TTC549 (cell line): ENCODE measurements around the gene CST9.
"Not testable (repeated sequence)": the region's sequence is repeated elsewhere in the genome, so short reads cannot be mapped to it uniquely, and the experiment has no call there.

Source experiments
- FAIRE-seq: peaks from 2 replicates; lab custom pipeline; 2012; peaks lifted over from hg19 to GRCh38; lab: Jason Lieb, UNC

CST9 gene

DNA sequence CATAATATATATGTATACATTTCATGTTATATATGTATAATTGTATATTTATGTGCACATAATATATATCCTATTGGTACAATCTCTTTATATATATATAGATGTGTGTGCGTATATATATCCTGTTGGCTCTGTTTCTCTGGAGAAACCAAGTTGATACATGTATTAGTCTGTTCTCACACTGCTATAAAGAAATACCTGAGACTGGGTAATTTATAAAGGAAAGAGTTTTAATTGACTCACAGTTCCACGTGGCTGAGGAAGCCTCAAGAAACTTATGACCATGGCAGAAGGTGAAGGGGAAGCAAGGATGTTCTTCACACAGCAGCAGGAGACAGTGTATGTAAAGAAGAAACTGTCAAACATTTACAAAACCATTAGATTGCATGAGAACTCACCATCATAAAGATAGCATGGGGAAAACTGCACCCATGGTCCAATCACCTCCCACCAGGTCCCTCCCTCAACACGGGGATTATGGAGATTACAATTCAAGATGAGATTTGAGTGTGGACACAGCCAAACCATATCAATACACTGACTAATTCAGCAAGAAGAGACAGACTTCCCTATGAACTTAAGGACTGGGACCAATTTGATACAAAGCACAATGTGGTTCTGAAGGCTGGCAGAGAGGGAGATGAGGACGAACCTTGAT is 18.1 kb upstream of the CST9 start:
- no peak for FAIRE-seq

DNA sequence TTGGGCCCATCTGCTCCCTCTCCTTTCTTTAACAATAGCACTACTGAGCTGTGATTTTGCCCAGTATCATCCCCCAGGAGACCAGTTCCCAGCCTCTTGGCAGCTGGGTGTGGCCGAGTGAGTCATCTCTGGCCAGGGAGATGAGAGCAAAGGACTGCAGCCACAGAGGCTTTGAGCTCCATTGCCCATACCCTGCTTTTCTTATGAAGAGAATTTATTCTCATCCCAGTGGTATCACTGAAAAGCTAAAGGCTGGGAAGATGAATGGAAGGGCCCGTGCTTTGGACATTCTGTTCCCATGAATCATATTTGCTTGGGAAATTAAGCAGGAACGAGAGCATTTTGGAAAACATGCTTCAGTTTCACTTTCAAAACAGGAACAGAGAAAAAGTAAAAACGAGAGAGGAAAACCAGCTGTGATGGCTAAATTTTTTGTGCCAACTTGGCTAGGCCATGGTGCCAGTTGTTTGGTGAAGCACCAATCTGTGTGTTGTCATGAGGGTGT is 17.2 kb upstream of the CST9 start:
- FAIRE-seq, result no peak

DNA sequence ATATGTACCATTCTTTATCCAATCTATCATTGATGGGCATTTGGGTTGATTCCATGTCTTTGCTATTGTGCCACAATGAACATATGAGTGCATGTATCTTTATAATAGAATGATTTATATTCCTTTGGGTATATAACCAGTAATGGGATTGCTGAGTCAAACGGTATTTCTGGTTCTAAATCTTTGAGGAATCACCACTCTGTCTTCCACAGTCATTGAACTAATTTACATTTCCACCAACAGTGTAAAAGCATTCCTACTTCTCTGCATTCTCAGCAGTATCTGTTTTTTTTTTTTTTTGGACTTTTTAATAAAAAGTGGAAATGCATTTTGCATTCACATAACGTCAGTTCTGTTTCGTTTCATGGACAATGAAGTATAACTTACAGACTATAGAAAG is 16.7 kb upstream of the CST9 start:
- not testable (repeated sequence) for FAIRE-seq

GRCh38 chr20:23620670-23621386 is 15.1 kb upstream of the CST9 start:
- FAIRE-seq, result not testable (repeated sequence)

DNA sequence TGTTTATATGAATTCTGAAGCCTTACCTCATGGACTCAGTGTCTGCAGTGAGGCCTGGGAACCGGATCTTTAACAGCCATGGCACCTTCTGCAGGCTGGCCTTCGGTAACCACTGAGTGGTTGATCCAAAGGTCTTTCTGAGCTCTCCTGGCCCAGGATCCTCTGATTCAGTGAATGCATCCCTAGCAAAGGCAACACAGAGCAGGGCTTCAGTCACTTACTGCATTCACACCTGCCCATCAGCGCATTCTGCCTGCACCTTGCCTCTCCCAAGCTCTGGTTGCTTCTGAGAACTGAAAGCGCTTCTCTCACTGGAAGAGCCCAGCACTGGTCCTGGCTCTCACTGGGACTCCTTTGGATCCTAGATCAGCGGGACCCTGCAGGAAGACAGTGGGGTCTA is 8.4 kb upstream of the CST9 start:
- FAIRE-seq, result no peak

DNA sequence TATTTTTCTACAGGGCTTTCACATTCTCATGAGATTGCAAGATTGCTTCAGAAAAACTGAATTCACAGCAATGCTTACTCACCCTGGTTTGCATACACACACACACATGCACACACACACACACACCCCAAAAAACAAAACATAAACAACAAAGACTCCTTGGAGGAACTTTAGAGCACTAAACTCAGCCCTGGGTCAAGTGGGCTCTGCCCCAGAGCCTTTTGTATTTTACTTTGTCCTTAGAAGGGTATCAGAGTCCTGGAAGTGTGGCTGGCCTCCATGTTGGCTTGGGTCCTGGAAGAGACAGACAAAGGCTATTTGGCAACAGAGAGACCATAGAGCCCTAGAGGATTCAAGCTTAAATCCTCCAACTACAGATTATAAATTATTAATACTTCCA is 8.0 kb upstream of the CST9 start:
- no peak for FAIRE-seq

- FAIRE-seq, result no peak
Measured at GRCh38 chr20:23612396-23612795, 6.7 kb upstream of the CST9 start.

- FAIRE-seq, result no peak
Measured at GRCh38 chr20:23609486-23610109, 3.9 kb upstream of the CST9 start.

GRCh38 chr20:23608251-23608846 is 2.6 kb upstream of the CST9 start:
- FAIRE-seq, result no peak

- FAIRE-seq, result no peak
Measured at GRCh38 chr20:23607497-23608245, 2.0 kb upstream of the CST9 start.

DNA sequence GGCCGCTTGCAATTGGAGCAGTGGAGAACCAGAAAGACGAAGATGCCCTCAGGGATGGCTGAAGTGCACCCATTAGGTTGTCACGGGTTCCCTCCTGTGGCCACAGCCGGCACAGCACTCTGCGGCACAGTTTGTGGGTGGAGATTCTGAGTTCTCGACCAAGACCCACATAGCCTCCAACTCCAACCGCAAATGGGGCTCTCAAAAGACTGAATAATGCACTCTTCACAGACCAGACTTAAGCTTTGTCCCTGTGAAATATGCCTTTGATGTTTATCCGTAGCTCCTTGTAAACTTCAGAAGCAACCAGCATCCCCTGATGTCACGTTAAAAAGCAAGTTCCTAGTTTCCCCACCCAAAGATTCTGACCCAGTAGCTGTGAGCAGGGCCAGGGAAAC is 934 bp upstream of the CST9 start:
- no peak for FAIRE-seq

DNA sequence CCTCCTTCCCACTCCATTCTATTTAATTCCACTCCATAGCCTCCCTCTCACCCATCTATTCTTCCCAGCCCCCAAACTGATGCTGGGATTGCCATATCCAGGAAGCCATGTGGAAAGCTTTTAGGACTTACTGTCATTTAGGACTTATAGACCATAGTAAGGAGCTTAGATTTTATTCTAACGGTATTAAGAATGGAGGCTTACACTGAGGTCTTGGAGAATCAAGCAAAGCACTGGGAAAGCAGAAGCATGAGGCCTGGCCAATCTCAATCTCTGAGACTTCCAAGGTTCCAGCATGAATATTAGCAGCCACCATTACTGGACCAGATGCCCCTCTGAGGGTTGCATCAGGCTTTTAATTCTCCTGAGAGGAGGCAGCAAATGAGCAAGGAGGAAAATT is 1.4 kb downstream of the CST9 start:
- no peak for FAIRE-seq

DNA sequence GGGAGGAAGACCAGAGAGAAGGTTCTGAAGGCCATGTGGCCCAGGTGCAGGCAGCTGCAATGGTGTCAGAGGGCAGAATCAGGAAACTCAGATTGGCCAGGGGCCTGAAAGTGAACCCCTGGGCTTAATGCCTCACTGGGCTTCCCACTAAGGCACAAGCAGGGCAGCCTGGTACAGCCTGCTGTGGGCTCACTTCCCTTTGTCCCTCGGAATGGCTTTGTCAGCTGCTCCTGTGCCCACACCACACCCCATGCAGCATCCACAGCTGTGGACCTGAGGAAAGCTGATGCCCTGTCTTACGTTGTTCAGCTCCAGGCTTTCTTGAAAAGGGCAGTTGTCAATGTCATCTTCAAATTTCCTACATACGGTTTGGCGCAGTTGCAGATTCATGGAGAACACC is 2.4 kb downstream of the CST9 start:
- FAIRE-seq, result no peak

GRCh38 chr20:23602699-23603098 is 3.0 kb downstream of the CST9 start:
- FAIRE-seq, result no peak

DNA sequence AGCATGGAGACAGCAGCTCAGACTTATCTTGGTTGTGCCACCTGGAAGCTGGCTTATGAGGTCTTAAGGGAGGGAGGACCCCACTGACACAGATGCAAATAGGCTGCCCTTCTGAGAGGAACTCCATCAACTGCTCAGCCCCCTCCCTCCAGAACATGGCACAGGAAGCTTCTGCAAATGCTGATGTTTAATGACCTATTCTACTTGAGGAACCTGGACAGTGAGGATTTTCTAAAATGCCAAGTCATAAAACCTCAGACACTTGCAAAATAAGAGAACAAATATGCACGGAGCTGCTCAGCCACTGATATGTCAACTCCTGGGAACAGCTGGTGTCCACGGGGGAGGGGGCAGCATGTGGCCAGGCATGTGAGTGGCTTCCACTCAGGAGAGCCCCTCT is 3.5 kb downstream of the CST9 start:
- no peak for FAIRE-seq

DNA sequence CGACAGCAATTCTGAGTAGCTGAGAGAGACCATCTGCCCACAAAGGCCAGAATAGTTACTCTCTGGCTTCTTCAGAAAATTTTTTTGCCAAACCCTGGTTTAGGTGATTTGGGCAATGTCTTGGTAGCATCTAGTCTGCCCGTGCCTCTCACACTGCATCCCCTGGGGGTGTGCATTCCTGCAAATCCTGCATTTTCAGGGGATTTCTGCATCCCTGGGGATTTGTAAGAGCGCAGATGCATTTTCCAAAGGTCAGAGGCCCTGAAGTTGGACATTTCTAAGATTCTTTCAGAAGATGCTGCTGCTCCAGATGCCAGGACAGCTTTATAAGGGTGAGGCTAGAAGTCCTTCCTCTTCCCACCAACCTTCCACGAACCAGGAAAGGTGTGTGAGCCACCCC is 4.0 kb downstream of the CST9 start:
- FAIRE-seq, result no peak

DNA sequence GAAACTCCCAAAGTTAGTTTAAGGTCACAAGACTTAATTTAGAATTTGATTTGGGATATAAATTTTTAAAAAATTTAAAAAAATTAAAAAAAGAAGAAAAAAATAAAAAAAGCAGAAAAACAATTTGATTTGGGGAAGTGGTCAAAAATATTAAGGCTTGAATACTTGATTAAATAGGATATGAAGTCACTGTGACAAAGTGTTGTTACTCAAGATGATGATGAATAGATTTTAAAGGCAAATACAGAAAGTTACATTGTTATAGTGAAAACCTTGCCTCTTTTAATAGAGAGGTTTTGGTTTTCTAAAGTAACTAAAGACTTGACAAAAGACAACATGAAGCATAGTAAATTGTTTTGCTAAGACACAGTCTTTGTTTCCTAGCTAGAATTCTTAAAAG is 7.2 kb downstream of the CST9 start:
- no peak for FAIRE-seq

DNA sequence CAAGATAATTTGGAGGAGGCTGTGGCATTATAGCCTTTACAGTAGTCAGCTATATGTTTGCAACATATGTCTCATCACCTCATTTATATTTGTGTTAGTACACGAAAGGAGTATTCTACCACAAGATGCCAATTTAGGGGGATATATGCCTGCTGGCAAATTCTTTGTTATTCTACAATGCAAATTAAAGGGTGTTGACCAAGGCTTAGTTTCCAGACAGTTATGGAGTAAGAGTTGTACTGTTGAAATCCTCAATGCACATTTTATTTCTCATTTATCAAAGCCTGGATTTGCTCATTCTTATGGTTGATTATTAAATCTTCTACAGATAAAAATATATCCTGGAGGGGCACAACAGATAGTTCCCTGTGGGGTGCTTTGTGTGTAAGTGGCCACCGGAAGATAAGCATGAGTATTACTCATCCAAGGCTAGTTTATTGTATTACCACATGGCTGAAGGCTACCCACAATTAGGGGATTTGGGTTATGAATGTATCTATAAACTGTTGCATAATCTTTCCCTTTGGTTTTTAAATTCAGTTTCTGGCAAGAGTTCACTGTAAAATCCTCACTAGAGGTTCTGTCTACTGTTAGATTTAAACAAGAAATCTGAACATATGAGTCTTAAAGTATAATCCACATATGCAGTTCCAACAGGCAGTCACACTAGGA is 9.0 kb downstream of the CST9 start:
- no peak for FAIRE-seq

- no peak for FAIRE-seq
Measured at GRCh38 chr20:23595941-23596340, 9.8 kb downstream of the CST9 start.

GRCh38 chr20:23588434-23589403 is 17.0 kb downstream of the CST9 start:
- no peak for FAIRE-seq

DNA sequence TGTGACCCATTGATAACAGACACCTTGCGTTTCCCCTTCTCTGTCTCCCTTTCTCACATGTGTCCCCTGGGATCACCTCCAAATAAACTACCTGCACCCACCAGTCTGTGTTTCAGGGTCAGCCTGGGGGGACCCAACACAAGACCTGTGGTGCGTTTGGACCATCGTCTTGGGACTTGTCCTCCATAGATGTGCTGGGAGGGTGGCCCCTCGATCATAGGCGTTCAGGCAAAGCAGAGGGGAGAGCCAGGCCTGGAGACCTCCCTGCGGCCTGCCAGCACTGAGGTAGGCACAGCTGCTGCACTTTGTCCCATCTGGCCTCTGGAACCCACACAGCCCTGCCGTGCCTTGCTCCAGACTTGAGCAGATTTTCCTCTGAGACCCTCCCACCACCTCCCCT is 18.1 kb downstream of the CST9 start:
- FAIRE-seq, result no peak
